HG03521 (cell line): ENCODE results near the gene NTN1.

Experiments used
- ATAC-seq: cut with Tn5 transposase; IDR thresholded peaks from one replicate; pipeline ENCODE4 v1.9.1; 2021; ENCODE audit warnings: mild to moderate bottlenecking, moderate library complexity; ENCODE audit not compliant: unreplicated experiment

Gene NTN1

DNA sequence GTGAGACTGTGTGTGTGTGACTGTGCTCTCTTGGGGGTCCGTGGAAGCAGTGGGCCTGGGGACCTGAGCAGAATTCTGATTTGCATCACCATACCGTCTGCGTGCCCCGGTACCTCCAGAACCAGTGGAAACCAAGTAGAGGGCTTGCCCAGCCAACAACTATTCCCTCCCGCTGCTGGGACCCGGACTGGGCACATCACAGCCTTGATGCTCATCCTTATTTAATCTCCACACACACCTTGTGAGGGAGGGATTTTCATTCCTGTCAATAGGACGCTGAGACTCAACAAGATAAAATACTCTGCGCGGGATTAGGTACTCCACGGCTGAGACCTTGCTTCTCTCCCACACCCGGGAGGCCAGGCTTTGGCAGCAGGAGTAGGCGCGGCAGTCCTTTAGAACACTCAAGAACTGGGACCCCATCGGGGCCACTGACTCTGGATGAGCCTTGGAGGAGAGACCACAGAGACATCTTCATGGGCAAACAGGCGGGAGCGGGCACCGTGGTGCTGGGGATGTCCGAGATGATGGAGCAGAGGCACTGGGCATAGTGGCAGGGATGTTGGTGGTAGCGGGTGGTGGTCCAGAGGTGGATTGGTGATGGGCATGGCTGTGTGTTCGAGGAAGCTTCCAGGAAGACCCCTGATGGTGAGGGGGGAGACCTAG lies 208.0 kb downstream of the NTN1 start:
- no peak for ATAC-seq

DNA sequence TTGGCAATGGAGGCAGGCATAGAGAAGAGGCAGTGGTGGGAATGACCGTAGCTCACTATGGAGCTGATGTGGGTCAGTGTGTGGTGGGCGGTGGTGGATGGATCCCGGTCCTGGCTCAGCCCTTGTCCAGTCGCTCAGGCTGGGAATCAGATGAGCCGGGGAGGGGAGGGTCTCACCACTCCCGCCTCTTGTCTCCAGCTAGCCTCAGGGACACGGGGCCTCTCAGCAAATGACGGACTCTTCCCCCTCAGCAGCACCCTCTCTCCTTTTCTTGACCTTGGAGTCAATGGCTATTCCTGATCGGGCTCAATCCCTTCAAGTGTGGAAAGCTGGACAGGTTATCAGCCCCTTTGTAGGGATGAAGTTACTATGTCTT lies 208.5 kb downstream of the NTN1 start:
- no peak for ATAC-seq

DNA sequence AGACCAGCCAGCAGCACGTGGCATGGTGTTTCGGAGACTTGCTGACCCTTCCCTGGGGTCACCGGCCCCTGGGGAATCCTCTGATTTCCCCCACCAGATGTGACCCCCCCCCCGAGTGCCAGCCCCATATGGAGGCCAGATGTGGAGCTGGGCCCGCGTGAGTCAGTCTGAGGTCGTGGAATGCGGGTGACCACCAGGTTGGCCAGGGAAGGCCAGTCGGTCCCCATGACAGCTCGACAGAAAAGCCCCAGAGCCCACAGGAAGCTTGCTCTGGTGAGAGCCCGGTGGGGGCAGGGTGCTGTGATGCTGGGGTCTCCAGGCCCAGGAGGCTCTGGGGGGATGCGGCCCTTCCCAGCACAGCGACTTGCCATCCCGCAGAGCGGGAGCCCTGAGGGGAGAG lies 209.0 kb downstream of the NTN1 start:
- no peak for ATAC-seq

DNA sequence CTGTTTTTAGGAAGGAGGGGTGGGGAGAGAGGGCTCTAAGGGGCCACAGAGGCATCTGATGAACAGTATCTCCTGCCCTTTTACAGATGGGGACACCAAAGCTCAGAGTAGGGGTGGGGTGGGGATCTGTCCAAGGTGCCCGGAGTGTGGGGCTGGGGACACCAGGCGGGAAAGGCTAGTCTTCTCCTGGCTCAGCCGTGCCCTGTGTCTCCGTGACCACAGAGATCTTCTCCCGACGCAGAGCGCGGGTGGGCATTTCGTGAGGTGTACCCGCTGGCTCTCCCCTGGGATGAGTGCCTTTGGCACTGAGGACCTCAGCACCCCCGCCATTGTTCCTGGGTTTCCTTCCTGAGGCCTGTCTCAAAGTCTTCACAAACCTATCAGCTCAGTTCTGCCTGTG lies 209.6 kb downstream of the NTN1 start:
- ATAC-seq, result no peak

DNA sequence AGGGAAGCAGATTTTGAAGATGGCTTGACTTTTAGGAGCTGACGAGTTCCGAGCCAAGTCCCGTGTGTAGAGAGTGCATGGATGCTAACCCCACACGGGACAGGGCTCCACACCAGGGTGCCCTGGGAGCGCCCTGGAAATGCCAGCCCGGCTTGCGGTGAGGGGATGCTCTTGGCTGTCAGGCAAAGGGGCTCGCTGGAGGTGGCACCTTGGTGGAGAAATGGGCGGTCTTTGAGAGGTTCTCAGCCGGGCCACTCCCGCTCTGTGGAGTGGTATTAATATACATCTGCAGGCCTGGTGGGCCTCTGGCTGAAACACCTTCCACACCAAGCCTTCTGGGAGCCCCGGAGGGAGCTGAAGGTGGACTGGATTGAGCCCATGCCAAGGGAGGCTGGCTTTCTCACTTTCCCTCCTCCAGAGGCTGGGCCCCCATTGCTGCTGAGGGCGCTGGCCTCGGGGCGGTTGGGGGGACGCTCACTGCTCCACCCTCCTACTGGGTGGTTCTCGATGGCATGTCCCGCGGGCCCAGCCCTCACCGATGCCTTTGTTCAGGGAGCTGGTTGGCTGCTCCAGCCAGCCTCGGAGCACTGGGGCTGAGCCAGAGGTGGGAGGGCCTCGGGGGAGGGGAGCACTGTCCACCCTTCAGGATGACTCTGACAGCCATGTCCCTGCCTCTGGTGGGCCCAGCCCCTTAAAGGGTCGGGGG lies 210.3 kb downstream of the NTN1 start:
- no peak for ATAC-seq

DNA sequence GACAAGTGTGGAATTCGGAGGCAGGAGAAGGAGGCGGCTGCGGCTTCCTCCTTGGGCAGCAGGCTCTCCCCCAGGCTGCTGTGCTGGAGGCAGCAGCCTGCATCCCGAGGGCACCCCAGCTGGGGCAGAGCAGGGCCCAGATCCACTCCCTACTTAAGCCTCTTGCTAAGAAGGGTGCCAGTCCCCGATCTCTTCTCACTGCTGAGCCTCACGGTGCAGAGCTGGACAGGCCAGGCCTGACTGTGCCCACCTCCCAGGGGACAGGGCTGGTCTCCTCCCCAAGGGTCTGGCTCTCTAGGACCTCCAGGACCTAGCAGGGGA lies 210.8 kb downstream of the NTN1 start:
- no peak for ATAC-seq

DNA sequence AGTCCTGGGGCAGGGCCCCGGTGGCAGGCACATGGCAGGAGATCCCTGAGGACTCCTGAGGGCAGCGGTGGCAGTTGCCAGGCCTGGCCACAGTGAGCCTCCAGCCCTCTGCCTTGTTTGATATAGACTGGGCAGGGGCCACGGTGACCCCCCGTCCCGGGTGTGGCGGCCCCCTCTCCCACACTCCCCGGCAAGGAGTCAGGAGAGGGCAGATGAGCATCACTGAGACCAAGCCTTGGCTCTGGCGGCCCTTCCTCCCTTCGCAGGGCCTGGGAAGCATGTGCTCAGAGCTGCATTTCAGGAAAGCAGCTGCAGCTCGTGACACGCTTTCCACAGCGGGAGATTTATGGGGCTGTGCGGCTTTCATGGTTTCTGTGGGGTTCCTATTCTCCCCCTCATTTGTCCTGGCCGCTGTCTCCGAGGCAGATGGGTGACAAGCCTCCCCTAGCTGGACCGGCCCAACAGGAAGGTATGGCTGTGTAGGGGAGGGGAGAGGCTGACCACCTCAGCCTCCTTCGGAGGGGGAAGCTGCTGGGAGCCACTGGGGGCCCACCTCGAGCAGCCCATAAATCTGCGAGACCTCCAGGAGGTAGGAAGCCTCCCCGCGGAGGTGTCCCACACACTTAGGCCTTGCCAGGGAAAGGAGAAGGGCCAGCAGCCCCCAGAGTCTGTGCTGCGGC lies 211.4 kb downstream of the NTN1 start:
- no peak for ATAC-seq

DNA sequence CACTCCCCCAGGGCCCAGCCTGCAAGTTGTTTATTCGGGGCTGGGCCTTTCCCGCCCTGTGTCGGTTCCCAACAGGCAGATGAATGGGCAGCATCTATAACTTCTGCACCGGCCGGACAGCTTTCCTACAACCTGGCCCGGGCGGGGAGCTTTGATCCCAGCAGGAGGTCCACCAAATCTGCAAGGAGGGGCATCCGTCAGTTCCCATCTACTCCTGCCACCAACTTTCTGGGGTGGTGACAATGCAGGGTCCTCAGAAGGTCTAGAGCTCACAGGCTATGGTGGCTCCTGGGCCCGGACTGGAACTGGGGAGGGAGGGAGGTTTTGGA lies 211.9 kb downstream of the NTN1 start:
- no peak for ATAC-seq

DNA sequence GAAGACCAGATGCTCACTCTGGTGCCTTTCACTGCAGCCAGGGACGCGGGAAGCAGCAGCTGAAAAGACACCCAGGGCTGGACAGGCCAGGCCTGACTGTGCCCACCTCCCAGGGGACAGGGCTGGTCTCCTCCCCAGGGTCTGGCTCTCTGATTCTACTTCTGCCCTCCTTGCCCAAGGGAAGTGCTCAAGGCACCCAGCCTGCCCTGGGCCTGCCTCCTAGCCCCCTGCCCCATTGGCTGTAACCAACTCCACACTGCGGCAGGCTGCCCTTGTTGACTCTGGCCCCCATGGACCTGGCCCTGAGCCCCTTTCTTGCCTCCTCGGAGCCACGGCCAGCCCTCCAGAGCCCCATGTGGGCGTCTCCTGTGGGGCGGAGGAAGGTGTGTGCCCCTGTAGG lies 212.5 kb downstream of the NTN1 start:
- no peak for ATAC-seq

DNA sequence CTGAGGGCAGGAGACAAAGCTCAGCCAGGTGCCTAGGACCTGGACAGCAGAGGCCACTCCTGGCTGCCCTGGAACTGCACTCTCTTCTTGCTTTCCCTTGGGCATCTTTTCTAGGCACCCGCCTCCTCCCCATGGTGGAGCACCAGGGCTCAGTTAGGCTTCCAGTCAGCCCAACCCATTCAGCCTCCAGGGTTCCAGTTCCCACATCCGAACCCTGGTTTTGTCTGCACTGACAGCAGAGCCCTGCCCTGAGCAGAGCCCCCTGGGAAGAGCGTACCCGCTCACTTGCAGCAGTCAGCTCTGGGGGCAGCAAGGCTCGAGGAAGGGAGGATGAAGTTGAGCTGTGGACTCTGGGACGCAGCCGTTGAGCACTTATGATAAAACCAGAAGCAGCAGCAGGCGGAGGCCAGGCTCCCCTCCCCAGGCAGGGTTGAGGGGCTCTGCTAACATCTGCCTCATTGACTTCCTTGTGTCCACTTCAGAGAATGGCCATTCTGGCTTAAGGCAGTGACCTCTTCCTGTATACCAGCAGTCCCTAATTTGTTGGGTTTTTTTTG lies 213.2 kb downstream of the NTN1 start:
- no peak for ATAC-seq

DNA sequence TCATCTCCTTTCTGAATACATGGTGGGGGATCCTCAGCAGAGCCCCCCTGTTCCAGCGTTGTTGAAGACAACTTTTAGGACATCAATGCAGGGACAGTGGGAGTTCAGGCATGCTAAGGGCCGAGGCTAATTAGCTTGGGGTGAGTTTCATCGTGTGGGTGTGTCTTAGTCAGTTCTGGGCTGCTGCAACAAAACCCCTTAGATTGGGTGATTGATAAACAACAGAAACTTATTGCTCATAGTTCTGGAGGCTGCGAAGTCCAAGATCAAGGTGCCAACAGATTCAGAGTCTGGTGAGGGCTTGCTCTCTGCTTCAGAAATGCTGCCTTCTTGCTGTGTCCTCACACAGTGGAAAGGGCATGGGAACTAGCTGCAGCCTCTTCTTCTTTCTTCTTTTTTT lies 214.0 kb downstream of the NTN1 start:
- no peak for ATAC-seq

DNA sequence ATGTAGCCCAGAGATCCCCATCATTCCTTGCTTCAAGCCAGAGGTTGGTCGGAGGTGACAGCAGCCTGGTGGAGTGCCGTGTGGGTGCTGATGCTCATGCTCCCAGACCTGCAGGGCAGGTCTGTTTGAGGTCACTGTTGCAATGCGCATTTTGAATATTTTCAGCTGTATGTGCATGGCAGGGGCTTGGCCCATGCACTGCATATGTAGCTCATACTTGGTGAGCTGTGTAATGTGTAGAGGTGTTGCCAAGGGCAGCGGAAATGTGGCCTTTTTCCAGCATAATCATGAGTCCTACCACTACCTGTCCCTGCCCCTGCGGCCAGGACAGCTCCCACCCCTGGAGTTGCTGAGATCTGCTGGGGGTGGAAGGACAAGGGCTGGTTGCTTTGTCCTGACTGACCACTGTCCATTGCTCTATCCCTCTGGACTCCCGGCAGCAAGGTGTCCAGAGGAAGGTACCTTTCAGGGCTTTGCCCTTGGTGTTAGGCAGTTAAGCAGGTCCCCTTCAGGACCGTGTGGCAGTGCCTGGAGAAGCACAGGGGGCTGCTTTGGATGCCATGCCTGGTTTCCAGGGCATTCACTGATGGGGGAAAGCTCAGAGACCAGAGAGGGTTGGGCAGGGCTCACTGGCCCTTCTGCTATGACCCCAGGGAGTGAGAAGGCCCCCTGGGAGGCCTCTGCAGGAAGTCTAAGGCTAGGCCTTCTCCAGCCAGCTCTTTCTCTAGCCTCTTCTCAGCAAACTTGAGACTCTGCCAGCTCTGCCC lies 215.2 kb downstream of the NTN1 start:
- ATAC-seq, result no peak

DNA sequence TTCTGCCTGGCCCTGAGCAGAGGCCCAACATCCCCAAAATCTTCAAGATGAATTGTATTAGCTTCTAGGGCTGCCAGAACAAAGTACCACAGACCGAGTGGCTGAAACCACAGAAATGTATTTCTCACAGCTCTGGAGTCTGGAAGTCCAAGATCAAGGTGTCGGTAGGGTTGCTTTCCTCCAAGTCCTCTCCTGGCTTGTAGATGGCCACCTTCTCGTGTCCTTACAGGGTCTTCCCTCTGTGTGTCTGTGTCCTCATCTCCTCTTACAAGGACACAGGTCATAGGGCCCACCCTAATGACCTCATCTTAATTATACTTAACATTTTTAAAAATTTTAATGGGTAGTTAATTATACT lies 215.7 kb downstream of the NTN1 start:
- ATAC-seq, result no peak

DNA sequence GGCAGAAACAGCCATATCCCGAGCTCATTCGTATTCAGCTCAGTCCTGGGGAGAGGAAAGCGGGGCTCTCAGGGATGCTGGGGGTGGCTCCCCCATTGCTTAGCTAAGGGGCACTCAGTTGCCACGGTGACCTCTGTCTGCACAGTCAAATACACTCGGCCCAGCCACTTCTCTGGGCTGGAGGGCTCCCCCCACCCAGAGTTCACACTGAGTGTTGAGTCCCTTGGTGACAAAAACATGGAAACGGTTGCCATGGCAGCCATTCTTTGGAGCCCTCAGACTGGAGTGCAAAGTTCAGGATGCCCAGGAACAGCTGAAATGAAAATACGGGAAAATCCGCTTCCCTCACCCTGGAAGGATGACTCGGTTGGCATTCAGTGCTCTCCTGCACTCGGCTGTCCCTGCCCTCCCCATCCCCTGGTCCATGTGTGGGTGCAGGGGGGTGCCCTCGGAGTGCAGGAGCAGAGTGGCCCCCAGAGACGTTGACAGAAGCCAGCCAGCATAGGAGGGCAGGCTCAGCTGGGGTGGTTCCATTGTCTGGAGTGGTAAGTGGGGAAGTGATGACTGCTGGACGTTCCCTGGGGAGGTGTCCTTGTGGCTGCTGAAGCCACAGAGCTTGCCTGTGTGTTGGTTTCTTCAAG lies 216.5 kb downstream of the NTN1 start:
- no peak for ATAC-seq

DNA sequence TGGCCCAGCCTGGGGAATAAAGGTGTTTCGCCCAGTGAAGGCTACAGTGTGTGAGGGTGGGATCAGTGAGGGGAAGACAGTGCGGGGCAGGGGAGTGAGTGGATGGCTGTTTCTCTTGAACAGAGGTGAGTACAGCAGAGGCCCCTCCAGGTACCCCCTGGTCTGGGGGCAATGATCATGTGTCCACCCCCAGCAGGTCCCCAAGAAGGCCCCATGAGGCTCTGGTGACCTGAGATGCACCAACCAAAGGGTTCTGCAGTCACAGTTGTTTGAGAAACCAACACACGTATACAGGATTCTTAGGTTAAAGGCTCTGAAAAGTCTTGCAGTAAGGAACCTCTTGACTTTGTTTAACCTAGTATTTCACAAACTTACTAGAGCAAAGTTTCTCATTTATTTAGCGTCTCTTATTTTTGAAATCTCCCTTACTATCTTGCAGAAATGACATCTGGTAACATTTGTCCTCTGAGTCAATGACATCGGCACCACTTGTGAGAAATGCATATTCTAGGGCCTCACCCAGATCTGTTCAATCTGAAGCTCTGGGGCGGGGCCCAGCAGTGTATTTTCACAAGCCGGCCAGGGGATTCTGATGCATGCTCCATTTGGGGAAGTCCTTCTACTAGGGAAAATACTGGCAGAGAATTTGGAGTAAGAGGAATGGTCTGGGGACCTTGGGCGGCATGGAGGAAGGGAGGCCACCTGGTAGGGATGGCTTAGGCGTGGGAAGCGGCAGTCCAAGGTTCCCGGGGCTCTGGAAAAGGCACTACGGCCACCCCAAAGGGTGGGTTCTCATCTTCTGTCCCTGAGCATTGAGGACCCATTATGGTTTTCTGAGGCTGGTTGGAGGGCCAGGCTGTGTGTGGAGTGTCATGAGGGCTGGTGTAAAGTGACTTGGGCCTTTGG lies 217.3 kb downstream of the NTN1 start:
- no peak for ATAC-seq

DNA sequence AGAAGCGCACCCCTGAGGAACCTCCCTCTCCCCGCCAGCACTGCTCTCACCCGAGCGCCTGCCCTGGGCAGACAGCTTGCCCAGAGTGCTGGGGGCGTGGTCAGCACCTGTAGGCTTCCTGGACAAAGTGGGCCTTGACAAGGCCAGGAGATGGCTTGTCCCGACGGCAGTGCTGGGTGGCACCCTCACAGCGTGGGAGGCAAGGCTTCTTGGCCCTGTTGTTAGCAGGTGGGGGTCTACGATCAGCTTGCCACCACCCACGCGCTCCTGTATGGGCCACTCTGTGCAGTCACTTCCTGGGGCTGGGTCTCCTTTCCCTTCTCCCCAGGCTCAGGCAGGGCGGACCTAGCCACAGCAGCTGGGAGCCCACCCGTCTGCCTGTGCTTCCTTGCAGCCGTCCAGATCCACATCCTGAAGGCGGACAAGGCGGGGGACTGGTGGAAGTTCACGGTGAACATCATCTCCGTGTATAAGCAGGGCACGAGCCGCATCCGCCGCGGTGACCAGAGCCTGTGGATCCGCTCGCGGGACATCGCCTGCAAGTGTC lies 218.0 kb downstream of the NTN1 start:
- ATAC-seq, result no peak

DNA sequence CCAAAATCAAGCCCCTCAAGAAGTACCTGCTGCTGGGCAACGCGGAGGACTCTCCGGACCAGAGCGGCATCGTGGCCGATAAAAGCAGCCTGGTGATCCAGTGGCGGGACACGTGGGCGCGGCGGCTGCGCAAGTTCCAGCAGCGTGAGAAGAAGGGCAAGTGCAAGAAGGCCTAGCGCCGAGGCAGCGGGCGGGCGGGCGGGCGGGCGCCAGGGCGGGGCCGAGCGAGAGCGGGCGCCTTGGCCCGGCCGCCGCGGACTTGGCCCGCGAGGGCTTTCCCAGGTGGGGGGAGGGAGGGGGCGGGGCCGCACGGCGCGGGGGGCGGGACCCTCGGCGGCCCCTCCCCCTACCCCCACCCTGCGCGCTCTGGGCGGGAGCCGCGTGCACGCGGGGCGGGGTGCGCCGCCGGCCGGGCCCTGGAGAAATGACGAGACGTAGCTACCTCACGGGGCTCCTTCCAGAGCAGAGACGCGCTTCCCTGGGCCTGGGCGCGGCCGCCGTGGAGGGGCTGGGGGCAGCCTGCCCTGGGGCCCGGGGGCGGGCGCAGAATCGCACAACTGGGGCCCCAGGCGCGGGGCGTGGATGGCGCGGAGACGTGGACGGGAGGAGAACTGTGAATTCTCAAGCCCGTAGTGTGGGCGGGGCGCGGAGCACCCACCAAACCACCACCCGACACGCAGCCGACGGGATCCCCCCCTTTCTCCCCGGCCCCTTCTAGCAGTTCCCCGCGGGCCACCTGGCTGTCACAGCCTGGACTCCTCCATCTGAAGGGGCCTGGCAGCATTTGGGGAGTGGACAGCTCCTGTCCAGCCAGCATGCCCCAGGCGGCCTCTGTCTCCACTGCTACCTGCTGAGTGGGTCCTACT lies 218.7 kb downstream of the NTN1 start:
- ATAC-seq, result peak; percentile 59

DNA sequence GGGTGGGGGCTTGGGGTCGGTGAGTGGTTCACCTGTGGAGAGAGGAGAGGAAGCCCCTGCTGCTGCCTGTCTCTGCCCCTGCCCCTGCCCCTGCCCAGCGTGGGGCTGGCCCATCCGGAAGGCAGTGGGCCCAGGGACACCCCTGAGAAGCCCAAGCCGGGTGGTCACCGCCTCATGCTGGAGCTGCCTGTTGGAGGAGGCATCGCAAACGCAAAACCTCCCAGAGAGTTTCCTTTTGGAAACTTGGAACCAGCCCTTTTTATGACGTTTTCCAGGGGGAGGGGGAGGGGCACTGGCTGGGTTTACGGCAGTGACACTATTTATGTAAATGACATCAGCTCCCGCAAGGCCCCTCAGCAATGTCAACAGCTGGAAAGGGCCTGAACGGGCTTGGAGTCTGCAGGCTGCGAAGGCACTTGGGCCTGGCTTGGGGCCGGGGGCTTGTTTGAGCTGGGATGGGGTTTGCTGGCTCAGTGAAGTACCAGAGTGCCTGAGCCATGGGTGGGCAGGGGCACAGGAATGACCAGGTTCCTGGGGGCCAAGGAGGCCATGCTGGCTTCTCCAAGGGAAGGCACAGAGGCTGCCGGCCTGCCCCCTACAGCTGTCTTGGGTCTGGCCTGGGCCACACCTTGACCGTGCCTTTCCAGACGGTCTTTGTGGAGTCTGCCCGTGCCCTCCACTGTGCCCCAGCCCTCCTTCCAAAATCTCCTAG lies 219.5 kb downstream of the NTN1 start:
- ATAC-seq, result no peak
